ENCODE data around the gene ZNF334. TPM values are rescaled to one million over a fixed set of nuclear protein-coding genes. Genes with fewer than 3 reads are reported as not detected.

Gene ZNF334
- total RNA-seq, 2 experiments from 2014 or later, result not detected

DNA sequence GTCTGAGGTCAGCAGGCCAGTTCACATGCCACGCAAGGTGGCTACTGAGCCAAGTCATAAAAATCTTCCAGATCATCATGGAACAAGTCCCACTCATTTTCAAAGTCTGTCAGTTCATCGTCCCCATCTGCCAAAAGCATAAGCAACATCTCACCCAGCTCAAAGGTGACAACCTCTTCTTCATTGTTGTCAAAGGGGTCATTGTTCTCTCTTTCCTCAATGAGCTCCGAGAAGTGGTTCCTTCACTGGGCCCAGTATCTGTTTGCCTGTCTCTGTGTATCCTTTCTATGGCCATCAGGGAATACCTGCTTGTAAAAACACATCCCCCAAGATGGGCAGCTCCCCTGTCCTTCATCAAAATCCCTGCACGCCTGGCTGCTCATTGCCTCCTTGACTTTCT lies 49.5 kb downstream of the ZNF334 start:
- ChIA-PET CTCF (ENCODE audit: unreplicated experiment) (no interaction called here), POLR2A (no interaction called here)
- Histone ChIP-seq H3K27ac (ENCODE audit: low read depth, low read length, poor library complexity, severe bottlenecking) (no peak overlapping the region), H3K36me3 (ENCODE audit: insufficient read depth, low read length) (no peaks in the 10 kb centered on the region), H3K9me3 (ENCODE audit: low read length) (no peaks in the 10 kb centered on the region), H3K79me2 (ENCODE audit: insufficient read depth, low read depth, low read length) (no peaks in the 10 kb centered on the region), H3K4me2 (ENCODE audit: low read length) (no peak overlapping the region), H3K4me3 (ENCODE audit: low read depth, low read length, poor library complexity, severe bottlenecking) (no peak overlapping the region), H3K9me2 (ENCODE audit: insufficient read depth, low read length) (no peaks in the 10 kb centered on the region), H2AFZ (ENCODE audit: low read length) (no peak overlapping the region), H3K4me1 (ENCODE audit: insufficient read depth, low read length, poor library complexity, severe bottlenecking) (no peaks in the 10 kb centered on the region), H4K20me1 (ENCODE audit: insufficient read depth, low read length) (no peaks in the 10 kb centered on the region)
- DNase-seq (ENCODE audit: low spot score), result no peak
- BruUV-seq (replicated peaks), result no TSS peak
- intact Hi-C loops (cut with micrococcal nuclease; ENCODE audit: unreplicated experiment), result no loop called here
- TF ChIP-seq CTCF (conservative IDR thresholded peaks at IDR 0.05; ENCODE audit: low read length) (no peak), EZH2phosphoT487 (IDR thresholded peaks at IDR 0.05; ENCODE audit: borderline replicate concordance, low read depth, low read length) (no peak)

- no peak overlapping the region for H3K4me3 ChIP-seq (ENCODE audit: low read depth, low read length, poor library complexity, severe bottlenecking)
- no peaks in the 10 kb centered on the region for H3K79me2 ChIP-seq (ENCODE audit: insufficient read depth, low read depth, low read length)
- no peaks in the 10 kb centered on the region for H3K4me1 ChIP-seq (ENCODE audit: insufficient read depth, low read length, poor library complexity, severe bottlenecking)
- H3K27ac ChIP-seq (ENCODE audit: low read depth, low read length, poor library complexity, severe bottlenecking), result no peak overlapping the region
- H3K9me2 ChIP-seq (ENCODE audit: insufficient read depth, low read length), result no peaks in the 10 kb centered on the region
- no peak overlapping the region for H2AFZ ChIP-seq (ENCODE audit: low read length)
- intact Hi-C loops (cut with micrococcal nuclease; ENCODE audit: unreplicated experiment), result no loop called here
- DNase-seq (ENCODE audit: low spot score), result no peak
- H3K36me3 ChIP-seq (ENCODE audit: insufficient read depth, low read length), result no peaks in the 10 kb centered on the region
- ChIA-PET CTCF (ENCODE audit: unreplicated experiment) (no interaction called here), POLR2A (interaction anchor here (0.6 kb wide), 1 partner anchor 693 kb away, joined by 3 read pairs; no protein-coding TSS in a partner anchor)
- no TSS peak for BruUV-seq (replicated peaks)
- no peak for TF ChIP-seq CTCF (conservative IDR thresholded peaks at IDR 0.05; ENCODE audit: low read length)
- no peak for TF ChIP-seq EZH2phosphoT487 (IDR thresholded peaks at IDR 0.05; ENCODE audit: borderline replicate concordance, low read depth, low read length)
- no peaks in the 10 kb centered on the region for H4K20me1 ChIP-seq (ENCODE audit: insufficient read depth, low read length)
- no peaks in the 10 kb centered on the region for H3K9me3 ChIP-seq (ENCODE audit: low read length)
- H3K4me2 ChIP-seq (ENCODE audit: low read length), result no peak overlapping the region
Observed at GRCh38 chr20:46461808-46462207, 51.6 kb downstream of the ZNF334 start.

DNA sequence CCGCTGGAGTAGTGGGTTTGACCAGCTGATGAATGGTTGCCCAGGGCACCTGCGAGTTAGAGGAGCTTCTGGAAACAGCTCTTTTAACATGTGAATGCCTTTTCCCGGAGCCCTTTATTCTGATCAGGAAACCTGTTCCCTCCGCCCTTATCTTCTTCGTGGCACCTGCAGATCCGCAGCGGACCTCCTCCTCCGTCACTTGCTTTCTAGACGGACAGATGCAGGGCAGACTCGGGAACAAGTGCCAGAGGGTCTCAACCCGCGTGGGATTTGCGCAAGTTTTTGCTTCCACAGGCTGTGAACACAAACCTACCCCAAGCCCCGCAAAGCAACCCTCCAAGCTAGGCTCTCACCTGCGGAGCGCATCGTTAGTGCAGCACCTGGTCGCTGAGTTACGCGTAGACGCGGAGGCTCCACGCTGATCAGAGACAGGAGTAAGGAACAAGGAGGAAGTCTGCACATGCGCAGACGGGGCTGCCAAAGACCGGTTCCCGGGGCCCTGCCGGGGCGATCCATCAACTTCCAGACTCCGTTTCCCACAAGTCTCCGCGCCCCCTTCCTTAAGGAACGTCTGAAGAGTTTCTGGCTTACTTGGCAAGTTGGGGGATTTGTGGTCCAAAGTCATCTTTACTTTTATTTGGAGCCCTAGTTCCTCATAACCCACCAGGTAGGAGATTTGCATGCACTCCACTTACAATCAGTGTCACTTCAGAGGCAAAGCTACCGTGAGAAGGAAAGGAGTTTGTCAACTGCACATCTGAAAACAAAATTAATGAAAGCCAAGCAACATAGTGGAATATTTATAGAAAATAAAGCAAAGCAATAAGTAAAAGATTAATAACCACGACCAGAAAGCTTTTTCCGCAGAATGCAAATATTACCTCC lies 54.3 kb downstream of the ZNF334 start:
- H3K4me3 ChIP-seq (ENCODE audit: low read depth, low read length, poor library complexity, severe bottlenecking), result no peak overlapping the region
- DNase-seq (ENCODE audit: low spot score), result no peak
- H3K36me3 ChIP-seq (ENCODE audit: insufficient read depth, low read length), result no peaks in the 10 kb centered on the region
- ChIA-PET CTCF (ENCODE audit: unreplicated experiment) (interaction anchor here (0.5 kb wide), 1 partner anchor 130 kb away, joined by 4 read pairs; no protein-coding TSS in a partner anchor), POLR2A (no interaction called here)
- no peaks in the 10 kb centered on the region for H3K4me1 ChIP-seq (ENCODE audit: insufficient read depth, low read length, poor library complexity, severe bottlenecking)
- no peaks in the 10 kb centered on the region for H4K20me1 ChIP-seq (ENCODE audit: insufficient read depth, low read length)
- no peak overlapping the region for H3K4me2 ChIP-seq (ENCODE audit: low read length)
- no peaks in the 10 kb centered on the region for H3K9me3 ChIP-seq (ENCODE audit: low read length)
- H2AFZ ChIP-seq (ENCODE audit: low read length), result no peak overlapping the region
- TF ChIP-seq EZH2phosphoT487 (IDR thresholded peaks at IDR 0.05; ENCODE audit: borderline replicate concordance, low read depth, low read length) (no peak), CTCF (conservative IDR thresholded peaks at IDR 0.05; ENCODE audit: low read length) (no peak)
- H3K27ac ChIP-seq (ENCODE audit: low read depth, low read length, poor library complexity, severe bottlenecking), result no peak overlapping the region
- H3K79me2 ChIP-seq (ENCODE audit: insufficient read depth, low read depth, low read length), result no peaks in the 10 kb centered on the region
- no peaks in the 10 kb centered on the region for H3K9me2 ChIP-seq (ENCODE audit: insufficient read depth, low read length)
- intact Hi-C loops (cut with micrococcal nuclease; ENCODE audit: unreplicated experiment), result no loop called here
- BruUV-seq (replicated peaks), result no TSS peak

All from OCI-LY7 (cell line).